GM18499 (cell line): ENCODE measurements around the gene ELP4.
"Not testable (repeated sequence)": the region's sequence is repeated elsewhere in the genome, so short reads cannot be mapped to it uniquely, and the experiment has no call there.

ENCODE experiments used
- ATAC-seq: cut with Tn5 transposase; IDR thresholded peaks from one replicate; pipeline ENCODE4 v1.9.1; 2021; ENCODE audit warnings: moderate number of reproducible peaks; ENCODE audit not compliant: insufficient read depth, unreplicated experiment

The ELP4 gene

DNA sequence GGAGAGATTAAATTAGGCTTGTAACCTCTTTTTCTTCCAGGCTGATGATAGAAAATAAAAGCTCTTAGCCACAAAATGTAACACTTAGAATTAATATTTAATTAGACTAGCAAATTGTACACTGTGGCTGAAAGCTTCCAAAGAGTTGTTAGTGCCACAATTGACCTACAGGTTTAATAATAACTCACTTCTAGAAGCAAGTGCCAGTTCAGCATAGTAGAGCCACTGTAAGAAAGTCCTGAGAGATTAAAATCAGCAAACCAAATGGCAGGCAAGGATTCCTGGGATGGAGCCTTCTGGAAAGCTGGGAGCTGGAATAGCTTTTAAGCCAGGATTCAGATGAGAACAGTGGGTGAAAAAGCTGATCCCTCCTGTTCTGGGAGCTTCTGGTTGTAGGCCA is 131.0 kb downstream of the ELP4 start:
- ATAC-seq: no peak

DNA sequence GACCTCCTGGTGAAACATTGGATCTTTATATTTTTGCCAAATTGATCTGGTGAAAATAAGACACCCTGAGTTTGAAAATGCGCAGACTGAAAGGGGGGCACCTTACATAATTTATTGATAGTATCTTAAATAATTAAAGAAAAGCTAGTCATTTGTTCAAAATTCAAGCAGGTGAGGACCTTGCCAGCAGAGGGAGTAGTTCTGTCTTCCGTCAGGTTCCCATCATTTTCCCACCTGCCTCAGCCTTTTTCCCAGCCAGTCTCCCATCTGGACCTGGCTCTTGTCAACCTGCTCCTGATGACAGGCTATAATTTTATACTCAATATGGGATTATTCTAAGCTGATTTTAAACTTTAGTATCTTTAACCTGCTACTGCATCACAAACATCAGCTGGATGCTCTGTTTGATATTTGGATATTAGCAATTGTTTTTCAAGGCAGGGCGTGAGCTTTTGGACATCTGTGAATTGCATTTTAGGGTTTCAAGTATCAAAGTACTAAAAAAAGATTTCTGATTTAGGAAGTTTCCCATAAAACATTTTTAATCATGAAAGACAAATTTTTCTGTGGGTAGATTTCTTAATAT is 132.0 kb downstream of the ELP4 start:
- ATAC-seq: no peak

DNA sequence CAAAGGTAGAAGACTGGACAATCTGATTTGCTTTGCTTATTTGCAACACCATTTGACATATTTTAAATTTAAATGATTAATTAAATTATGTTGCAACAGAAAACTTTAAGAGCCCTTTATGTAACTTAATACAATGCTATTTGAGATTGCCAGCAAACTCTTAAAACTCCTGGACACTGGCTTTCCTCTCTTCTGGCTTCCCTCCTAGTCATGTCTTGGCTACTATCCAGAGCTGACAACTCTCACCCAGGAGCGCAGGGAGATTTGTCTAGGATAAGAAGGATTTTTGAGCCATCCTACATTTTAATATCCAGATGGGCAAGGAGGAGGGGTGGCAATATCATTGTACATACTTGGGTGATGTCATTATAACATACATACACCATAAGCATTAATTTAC is 134.3 kb downstream of the ELP4 start:
- ATAC-seq: no peak

DNA sequence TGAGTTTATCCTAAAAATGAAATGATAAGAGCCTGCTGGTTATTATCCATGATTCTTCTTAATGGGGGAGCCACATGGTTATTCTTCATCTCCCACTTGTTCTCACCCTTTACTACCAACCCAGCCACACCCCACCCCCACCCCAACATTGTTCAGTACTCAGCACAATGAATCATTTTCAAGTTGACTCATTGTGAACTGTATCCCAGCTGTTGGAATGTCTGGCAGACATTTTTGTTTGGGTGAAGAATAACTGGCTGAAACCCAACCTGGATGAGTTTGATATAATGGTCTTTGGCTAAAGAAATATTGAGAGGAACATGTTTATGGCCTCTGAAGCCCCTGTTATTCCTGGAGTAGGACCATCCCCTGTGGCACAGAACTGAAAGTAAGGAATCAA is 136.2 kb downstream of the ELP4 start:
- ATAC-seq: no peak

GRCh38 chr11:31646216-31646615 is 136.6 kb downstream of the ELP4 start:
- no peak for ATAC-seq

- no peak for ATAC-seq
These were observed 139.8 kb downstream of the ELP4 start for GRCh38 chr11:31649129-31649966.

- ATAC-seq: no peak
These were observed 141.6 kb downstream of the ELP4 start for GRCh38 chr11:31651208-31651607.

DNA sequence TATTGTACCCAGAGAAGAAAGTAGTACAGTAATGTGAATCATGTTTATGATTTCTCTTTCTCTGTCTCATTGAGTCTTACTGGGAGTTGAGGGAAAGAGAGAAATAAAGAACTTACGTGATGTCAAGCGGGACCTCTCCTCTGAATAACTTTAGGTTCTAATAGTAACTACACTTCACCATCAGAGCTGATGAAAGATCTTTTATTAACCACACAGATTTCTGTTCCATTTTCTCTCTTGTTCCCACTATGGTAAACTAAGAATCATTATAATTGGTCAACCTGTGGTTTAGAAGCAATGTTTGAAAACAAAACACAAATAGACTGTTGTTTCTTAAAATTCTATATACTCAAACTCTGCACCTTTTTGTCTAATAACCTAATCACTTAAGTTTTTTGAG is 142.3 kb downstream of the ELP4 start:
- no peak for ATAC-seq

- no peak for ATAC-seq
These were observed 143.0 kb downstream of the ELP4 start for GRCh38 chr11:31652528-31652927.

DNA sequence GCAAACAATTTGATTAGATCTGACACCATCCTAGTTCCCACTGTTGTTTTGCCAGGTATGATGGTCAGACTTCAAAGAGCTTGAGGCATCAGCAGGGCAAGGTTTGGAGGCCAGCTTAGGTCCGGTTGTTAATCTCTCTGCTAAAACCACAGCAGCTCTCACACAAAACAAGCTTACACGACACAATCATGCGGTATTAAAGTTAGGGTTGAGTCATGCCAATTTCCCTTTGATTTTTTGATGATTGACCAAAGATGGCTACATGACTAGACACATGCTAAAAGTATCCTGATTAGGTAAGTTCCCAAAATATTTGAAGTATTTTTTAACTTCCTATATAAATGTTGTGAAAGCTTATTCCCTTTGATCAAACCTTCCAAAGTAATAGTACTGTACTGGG is 145.9 kb downstream of the ELP4 start:
- ATAC-seq: no peak

DNA sequence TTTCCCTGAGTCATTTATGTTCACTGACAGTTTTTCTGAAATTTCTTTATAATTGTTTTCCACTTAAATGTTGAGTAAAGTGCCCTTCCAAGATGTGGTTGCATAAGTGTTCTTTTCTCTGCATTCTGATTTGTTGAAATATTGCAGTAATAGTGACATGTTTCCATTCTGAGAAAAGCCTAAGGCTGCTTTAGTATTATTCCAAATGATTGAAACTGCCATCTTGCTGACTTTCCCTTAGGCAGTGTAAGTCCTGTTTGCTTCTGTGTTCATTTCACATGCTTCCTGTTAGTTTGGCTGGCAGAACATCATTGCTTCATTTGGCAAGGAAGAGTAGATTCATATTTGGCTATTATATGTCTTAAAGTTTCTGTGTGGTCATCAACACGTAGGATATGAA is 146.5 kb downstream of the ELP4 start:
- no peak for ATAC-seq

DNA sequence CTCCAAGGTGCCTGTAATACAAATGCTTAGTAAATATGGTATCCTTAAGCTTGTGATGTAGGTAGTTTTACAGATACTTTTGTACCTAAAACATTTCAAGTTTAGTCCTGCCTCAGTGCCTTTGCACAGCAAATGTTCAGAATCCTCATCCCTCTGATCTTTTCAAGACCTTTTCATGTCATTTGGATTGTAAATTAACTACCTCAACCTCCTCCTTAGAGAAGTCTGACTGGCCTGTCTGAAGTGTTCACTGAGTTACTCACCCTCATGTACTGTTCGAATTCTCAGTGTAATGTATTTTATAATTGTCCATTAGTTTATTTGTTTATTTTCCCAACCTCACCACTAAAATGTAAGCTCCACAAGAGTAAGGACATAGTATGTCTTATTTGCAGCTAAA is 147.5 kb downstream of the ELP4 start:
- no peak for ATAC-seq

GRCh38 chr11:31664129-31664528 is 154.6 kb downstream of the ELP4 start:
- ATAC-seq: no peak

DNA sequence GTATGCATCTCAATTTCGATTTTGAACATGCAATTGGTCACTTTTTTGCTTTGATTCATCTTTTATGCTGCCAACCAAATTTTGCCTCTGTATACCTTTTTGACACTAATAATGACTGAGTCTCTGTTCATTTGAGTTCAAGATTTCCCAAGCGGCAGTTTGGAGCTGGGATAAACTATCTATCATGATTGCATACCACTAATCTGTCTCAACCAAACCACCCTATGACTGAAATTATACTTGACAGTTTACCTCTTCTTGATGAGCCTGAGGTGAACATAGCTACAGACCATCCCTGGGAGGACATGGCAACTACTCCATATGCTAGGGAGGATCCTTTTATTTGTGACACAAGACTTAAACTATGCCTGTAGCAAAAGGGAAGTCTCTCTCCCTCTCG is 155.4 kb downstream of the ELP4 start:
- no peak for ATAC-seq

DNA sequence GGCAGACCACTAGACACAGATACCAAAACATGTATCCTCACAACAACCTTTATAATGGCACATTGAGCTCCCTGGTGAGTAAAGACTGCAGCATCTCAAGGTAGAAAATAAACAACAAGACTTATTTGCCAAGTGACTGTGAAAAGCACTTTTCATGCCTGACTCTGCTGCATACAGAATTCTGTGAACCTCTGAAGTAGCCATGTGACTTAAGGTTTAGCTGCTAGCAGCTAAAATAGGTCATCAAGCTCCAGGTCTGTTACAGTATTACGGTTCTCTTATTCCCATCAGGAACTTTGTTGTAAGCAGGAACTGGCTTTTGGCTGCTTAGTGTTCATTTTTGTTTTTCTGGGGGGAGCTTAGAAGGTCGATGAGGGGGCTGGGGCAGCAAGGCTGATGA is 162.1 kb downstream of the ELP4 start:
- ATAC-seq: no peak

- ATAC-seq: not testable (repeated sequence)
These were observed 163.5 kb downstream of the ELP4 start for GRCh38 chr11:31673108-31673507.

- ATAC-seq: no peak
These were observed 166.9 kb downstream of the ELP4 start for GRCh38 chr11:31676280-31676982.

DNA sequence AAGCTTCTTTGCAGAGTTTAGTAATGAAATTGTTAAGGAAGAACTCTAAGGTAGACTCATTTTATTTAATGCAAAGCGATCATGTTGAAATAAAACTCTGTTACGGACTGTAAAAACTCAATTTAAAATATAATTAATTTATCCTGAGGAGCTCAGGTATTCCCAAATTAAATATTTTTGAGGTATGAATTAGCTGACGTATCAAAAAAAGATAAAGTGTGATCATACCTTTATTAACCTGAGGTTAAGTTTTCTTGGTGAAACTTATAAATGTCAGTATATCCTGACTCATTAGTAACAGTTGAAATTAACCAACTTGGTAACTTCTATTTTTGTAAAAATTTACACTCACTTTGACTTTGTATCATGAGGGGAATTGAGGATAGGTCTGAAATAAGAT is 171.2 kb downstream of the ELP4 start:
- ATAC-seq: no peak

DNA sequence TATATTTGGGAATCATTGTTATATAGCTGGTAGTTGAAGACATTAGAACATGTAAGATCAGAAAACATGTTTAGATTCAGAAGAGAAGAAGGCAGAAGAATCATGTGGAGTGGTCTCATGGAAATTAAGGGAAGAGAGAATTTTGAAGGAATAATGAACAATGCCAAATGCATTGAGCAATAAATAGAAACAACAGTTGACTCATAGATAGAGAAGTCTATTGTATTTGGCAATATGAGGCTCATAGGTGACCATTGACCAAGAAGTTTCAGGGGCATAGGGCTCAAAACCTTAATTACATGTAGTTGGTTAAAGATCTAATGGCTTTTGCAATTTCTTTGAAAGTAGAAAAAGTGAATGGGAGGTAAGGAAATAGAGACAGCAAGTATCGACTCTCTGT is 177.7 kb downstream of the ELP4 start:
- ATAC-seq: no peak

DNA sequence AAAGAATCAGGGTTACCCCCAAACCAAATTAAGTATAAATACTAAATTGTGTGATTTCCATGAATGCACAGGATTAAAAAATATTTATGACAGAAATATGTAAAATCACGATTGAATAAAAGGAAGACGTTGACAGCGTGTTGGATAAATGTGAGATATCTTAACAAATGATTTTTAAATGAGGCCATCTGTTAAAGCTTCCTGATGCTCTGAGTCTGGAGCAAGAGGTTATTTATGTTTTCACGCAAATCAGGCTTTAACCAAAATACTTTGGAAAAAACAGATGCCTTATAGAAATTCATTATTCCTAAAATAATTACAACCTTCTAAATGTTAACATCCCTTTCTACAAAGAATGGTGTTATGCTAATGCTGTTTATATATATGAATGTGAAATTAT is 178.3 kb downstream of the ELP4 start:
- no peak for ATAC-seq

DNA sequence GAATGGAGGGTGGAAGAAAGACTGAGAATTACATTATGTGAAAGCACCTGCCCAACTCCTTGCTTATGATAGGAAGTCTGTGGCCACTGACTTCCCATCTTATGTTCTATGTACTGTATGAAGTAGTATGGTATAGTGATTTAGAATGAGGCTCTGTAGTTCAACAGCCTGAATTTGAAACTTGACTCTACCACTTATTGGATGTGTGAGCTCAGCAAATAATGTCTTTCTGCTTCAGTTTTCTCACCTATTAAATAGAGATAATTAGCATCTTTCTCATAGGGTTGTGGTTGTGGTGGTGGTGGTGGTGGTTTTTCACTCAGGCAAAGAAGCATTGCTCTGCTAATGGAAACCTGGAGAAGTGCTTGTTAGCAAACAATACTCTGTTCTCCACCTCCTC is 180.0 kb downstream of the ELP4 start:
- ATAC-seq: no peak

DNA sequence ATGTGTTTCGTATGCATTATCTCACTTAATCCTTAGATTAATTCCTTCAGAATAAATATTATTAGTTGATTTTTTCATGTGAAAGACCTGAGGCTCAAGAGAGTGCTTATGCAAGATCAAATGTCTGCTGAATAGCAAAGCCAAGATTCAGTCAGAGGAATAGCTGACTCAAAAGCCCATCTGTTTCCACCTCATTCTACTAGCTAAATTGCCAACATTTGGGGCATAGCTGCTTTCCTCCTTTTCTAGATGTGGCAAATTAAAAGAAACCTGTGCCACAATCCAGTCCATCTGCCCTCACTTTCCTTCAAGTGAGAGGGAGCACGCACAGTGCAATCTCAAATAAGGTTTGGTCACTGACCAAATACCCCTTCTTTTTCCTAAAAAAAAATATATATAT is 180.5 kb downstream of the ELP4 start:
- ATAC-seq: no peak
